ENCODE results near the gene CD22. TPM values are rescaled to one million over a fixed set of nuclear protein-coding genes. Genes with fewer than 3 reads are reported as not detected.

The CD22 gene
- total and polyA plus RNA-seq, 2 of the 8 experiments (the other 6 are each of a cell fraction or from before 2014, with no cell fraction given): 0.06 to 0.60 TPM

- no peak for FAIRE-seq
- Histone ChIP-seq H2BK120ac (replicated peaks; ENCODE audit: low read depth, low read length) (no peak overlapping the region), H3K4me2 (ENCODE audit: insufficient read depth in 1 of 2, low read depth in 2 of 2, low read length in 2 of 2) (no peak overlapping the region), H3K36me3 (ENCODE audit: control insufficient read depth in 2 of 4, insufficient read depth in 4 of 4, low read length in 3 of 4) (peaks cover 5 to 8% (median 5%) of the 10 kb centered on the region in 4 experiments; a peak in 6 of 8 replicates), H4K8ac (ENCODE audit: extremely low read depth, insufficient read depth, low read length) (no peak overlapping the region), H3K9me3 (ENCODE audit: insufficient read depth in 2 of 2, low read depth in 1 of 2, low read length in 1 of 2) (no peaks in the 10 kb centered on the region), H2BK20ac (ENCODE audit: low read length) (no peak overlapping the region), H3K14ac (ENCODE audit: insufficient read length) (no peak overlapping the region), H3K79me1 (ENCODE audit: low read depth, low read length) (no peaks in the 10 kb centered on the region), H4K5ac (ENCODE audit: insufficient read length, low read depth, low read length) (no peak overlapping the region), H3K4me3 (ENCODE audit: extremely low read depth in 1 of 4, insufficient read depth in 2 of 4, low read depth in 3 of 4, low read length in 4 of 4) (no peak overlapping the region), H3K79me2 (ENCODE audit: control insufficient read depth in 1 of 2, insufficient read depth in 2 of 2, low read length in 2 of 2) (no peaks in the 10 kb centered on the region), H3K4me1 (replicated peaks in 1 of 4; ENCODE audit: control insufficient read depth in 3 of 4, insufficient read depth in 4 of 4, low read length in 3 of 4) (peaks cover 0 to 3% (median 0%) of the 10 kb centered on the region in 4 experiments; a peak in 3 of 7 replicates), H2BK12ac (ENCODE audit: low read depth, low read length) (no peak overlapping the region), H2AK5ac (ENCODE audit: low read depth, low read length) (no peak overlapping the region), H3K18ac (ENCODE audit: extremely low read depth, low read length) (no peak overlapping the region), H2AFZ (ENCODE audit: low read length) (no peak overlapping the region), H4K20me1 (replicated peaks in 1 of 2; ENCODE audit: control insufficient read depth in 1 of 2, insufficient read depth in 2 of 2, low read length in 2 of 2) (peaks cover 0 to 4% of the 10 kb centered on the region in 2 experiments), H3K23me2 (ENCODE audit: low read depth, low read length) (no peaks in the 10 kb centered on the region), H3K4ac (replicated peaks; ENCODE audit: insufficient read length, low read depth, low read length) (no peak overlapping the region), H3K9ac (replicated peaks in 1 of 4; ENCODE audit: extremely low read depth in 1 of 4, low read depth in 3 of 4, low read length in 3 of 4) (no peak overlapping the region), H2BK5ac (ENCODE audit: low read depth, low read length) (no peak overlapping the region), H3K27ac (ENCODE audit: low read depth, low read length) (no peak overlapping the region), H3K23ac (ENCODE audit: insufficient read length) (no peak overlapping the region), H3K27me3 (replicated peaks in 1 of 4; ENCODE audit: control insufficient read depth in 3 of 4, extremely low read depth in 1 of 4, insufficient read depth in 3 of 4, low read length in 3 of 4) (no peaks in the 10 kb centered on the region), H3K56ac (replicated peaks; ENCODE audit: insufficient read length, low read depth, low read length) (no peak overlapping the region), H2BK15ac (ENCODE audit: low read length) (no peak overlapping the region), H4K91ac (replicated peaks; ENCODE audit: insufficient read length, low read length) (no peak overlapping the region)
- TF ChIP-seq CEBPB (IDR thresholded peaks at IDR 0.05; ENCODE audit: low read depth, low read length) (no peak), GABPA (IDR thresholded peaks at IDR 0.05; ENCODE audit: borderline replicate concordance, insufficient read depth, low read length) (no peak), CBX5 (IDR thresholded peaks at IDR 0.05; ENCODE audit: low read depth, low read length) (no peak), CHD1 (IDR thresholded peaks at IDR 0.05; ENCODE audit: low read depth, low read length) (no peak), KDM4A (IDR thresholded peaks at IDR 0.05; ENCODE audit: low read depth, low read length, severe bottlenecking) (no peak), ZNF274 (IDR thresholded peaks at IDR 0.05; ENCODE audit: borderline replicate concordance, extremely low read depth, low read length) (no peak), TAF7 (optimal IDR thresholded peaks at IDR 0.05; ENCODE audit: borderline replicate concordance, low read depth, low read length) (no peak), EZH2 (IDR thresholded peaks at IDR 0.05; ENCODE audit: low read depth, low read length, severe bottlenecking) (no peak)
- TF ChIP-seq, protein P1, sequence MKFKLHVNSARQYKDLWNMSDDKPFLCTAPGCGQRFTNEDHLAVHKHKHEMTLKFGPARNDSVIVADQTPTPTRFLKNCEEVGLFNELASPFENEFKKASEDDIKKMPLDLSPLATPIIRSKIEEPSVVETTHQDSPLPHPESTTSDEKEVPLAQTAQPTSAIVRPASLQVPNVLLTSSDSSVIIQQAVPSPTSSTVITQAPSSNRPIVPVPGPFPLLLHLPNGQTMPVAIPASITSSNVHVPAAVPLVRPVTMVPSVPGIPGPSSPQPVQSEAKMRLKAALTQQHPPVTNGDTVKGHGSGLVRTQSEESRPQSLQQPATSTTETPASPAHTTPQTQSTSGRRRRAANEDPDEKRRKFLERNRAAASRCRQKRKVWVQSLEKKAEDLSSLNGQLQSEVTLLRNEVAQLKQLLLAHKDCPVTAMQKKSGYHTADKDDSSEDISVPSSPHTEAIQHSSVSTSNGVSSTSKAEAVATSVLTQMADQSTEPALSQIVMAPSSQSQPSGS (IDR thresholded peaks at IDR 0.05; ENCODE audit: low read length): no peak
- TF ChIP-seq, protein P2, sequence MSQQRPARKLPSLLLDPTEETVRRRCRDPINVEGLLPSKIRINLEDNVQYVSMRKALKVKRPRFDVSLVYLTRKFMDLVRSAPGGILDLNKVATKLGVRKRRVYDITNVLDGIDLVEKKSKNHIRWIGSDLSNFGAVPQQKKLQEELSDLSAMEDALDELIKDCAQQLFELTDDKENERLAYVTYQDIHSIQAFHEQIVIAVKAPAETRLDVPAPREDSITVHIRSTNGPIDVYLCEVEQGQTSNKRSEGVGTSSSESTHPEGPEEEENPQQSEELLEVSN (IDR thresholded peaks at IDR 0.05): no peak
- POLR2A ChIA-PET (ENCODE audit: partially characterized antibody): interaction anchor here (0.8 to 5.5 kb wide), 6 partner anchors 9 to 269 kb away, joined by 3 to 28 read pairs (median 11); partner anchors contain the start of genes MAG and USF2
- DNase-seq (ENCODE audit: low read depth in 1 of 2, low spot score in 2 of 2): no peak
- CTCF ChIA-PET (ENCODE audit: partially characterized antibody): interaction anchor here (0.6 to 2.1 kb wide), 4 partner anchors 10 to 280 kb away, joined by 3 to 7 read pairs (median 3); partner anchors contain the start of genes LGI4 and USF2
- 90% methylated on average over 7 of the region's 11 CpGs; no CpG with 5 or more reads in 1 of the 2 experiments for WGBS, 2 experiments (ENCODE audit: extremely low coverage in 1 of 2, insufficient coverage in 1 of 2, insufficient read length in 1 of 2, insufficient replicate concordance in 2 of 2, low coverage in 1 of 2, low lambda C conversion rate in 2 of 2, missing lambda C conversion rate in 1 of 2)
Observed at GRCh38 chr19:35279374-35279773, 49.6 kb upstream of the CD22 start.

All from H1 (cell line).